ENCODE data around the gene RUNDC1.

- TF ChIP-seq POLR2A (IDR thresholded peaks at IDR 0.05; ENCODE audit: low read depth, low read length) (no peak), TAF1 (IDR thresholded peaks at IDR 0.05; ENCODE audit: borderline replicate concordance, low read depth, low read length) (no peak)
Observed at GRCh38 chr17:43025766-43026537, 45.6 kb downstream of the RUNDC1 start.
